ENCODE results near the gene ASAP2.

- TF ChIP-seq, protein P1, sequence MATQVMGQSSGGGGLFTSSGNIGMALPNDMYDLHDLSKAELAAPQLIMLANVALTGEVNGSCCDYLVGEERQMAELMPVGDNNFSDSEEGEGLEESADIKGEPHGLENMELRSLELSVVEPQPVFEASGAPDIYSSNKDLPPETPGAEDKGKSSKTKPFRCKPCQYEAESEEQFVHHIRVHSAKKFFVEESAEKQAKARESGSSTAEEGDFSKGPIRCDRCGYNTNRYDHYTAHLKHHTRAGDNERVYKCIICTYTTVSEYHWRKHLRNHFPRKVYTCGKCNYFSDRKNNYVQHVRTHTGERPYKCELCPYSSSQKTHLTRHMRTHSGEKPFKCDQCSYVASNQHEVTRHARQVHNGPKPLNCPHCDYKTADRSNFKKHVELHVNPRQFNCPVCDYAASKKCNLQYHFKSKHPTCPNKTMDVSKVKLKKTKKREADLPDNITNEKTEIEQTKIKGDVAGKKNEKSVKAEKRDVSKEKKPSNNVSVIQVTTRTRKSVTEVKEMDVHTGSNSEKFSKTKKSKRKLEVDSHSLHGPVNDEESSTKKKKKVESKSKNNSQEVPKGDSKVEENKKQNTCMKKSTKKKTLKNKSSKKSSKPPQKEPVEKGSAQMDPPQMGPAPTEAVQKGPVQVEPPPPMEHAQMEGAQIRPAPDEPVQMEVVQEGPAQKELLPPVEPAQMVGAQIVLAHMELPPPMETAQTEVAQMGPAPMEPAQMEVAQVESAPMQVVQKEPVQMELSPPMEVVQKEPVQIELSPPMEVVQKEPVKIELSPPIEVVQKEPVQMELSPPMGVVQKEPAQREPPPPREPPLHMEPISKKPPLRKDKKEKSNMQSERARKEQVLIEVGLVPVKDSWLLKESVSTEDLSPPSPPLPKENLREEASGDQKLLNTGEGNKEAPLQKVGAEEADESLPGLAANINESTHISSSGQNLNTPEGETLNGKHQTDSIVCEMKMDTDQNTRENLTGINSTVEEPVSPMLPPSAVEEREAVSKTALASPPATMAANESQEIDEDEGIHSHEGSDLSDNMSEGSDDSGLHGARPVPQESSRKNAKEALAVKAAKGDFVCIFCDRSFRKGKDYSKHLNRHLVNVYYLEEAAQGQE (IDR thresholded peaks at IDR 0.05; ENCODE audit: insufficient read depth in 1 of 2, low read depth in 2 of 2, low read length in 2 of 2) = no peak
- no peak for TF ChIP-seq POLR2AphosphoS5 (IDR thresholded peaks at IDR 0.05; ENCODE audit: low read depth, low read length)
- no peak for TF ChIP-seq SIN3A (IDR thresholded peaks at IDR 0.05; ENCODE audit: borderline replicate concordance, insufficient read depth, low read length)
Measured at GRCh38 chr2:9378433-9379390, 172.1 kb downstream of the ASAP2 start.

Data from PFSK-1 (cell line).